H1 (cell line): Measurements from ENCODE around the gene HELT. TPM values are rescaled to one million over a fixed set of nuclear protein-coding genes. Genes with fewer than 3 reads are reported as not detected.

Source experiments
- CTCF ChIA-PET: fragments of 300-600 bp; sonication (Branson Sonifier 250); formaldehyde crosslinking; loops from one replicate; lab custom pipeline; 2021; ENCODE audit not compliant: partially characterized antibody; lab: Charles Lee
- POLR2A ChIA-PET: fragments of 300-600 bp; sonication (Branson Sonifier 250); formaldehyde crosslinking; loops from one replicate; lab custom pipeline; 2021; ENCODE audit warnings: inconsistent platforms; ENCODE audit not compliant: partially characterized antibody; lab: Charles Lee
- DNase-seq, 2 experiments: peaks; one replicate each; pipeline versions ENCODE4 v3.0.0 to v3.0.0-alpha.2; 2010 to 2022; ENCODE audit warnings: low spot score in 2 of 2, low read depth in 1 of 2, mixed read lengths in 1 of 2
- FAIRE-seq: peaks from 2 replicates; lab custom pipeline; 2011; peaks lifted over from hg19 to GRCh38; lab: Jason Lieb, UNC
- H2AFZ ChIP-seq: 2 replicates; pipeline ENCODE4 v1.8.1; 2012; ENCODE audit warnings: low read length, inconsistent platforms
- H2AK5ac ChIP-seq: 2 replicates; pipeline ENCODE4 v1.6.1; 2013; ENCODE audit warnings: low read depth, low read length
- H2BK120ac ChIP-seq: replicated peaks from 2 replicates; pipeline ENCODE3; 2013; ENCODE audit warnings: low read depth, low read length, inconsistent platforms
- H2BK12ac ChIP-seq: 2 replicates; pipeline ENCODE4 v1.6.1; 2013; ENCODE audit warnings: low read depth, low read length
- H2BK15ac ChIP-seq: 2 replicates; pipeline ENCODE4 v1.6.1; 2013; ENCODE audit warnings: low read length
- H2BK20ac ChIP-seq: 2 replicates; pipeline ENCODE4 v1.6.1; 2013; ENCODE audit warnings: low read length
- H2BK5ac ChIP-seq: 2 replicates; pipeline ENCODE4 v1.6.1; 2013; ENCODE audit warnings: low read depth, low read length
- H3K14ac ChIP-seq: 2 replicates; pipeline ENCODE4 v1.6.1; 2013; ENCODE audit warnings: inconsistent platforms; ENCODE audit not compliant: insufficient read length
- H3K18ac ChIP-seq: 2 replicates; pipeline ENCODE4 v1.6.1; 2013; ENCODE audit warnings: low read length; ENCODE audit errors: extremely low read depth
- H3K23ac ChIP-seq: 2 replicates; pipeline ENCODE4 v1.6.1; 2013; ENCODE audit warnings: inconsistent platforms; ENCODE audit not compliant: insufficient read length
- H3K23me2 ChIP-seq: 2 replicates; pipeline ENCODE4 v1.6.1; 2013; ENCODE audit warnings: low read depth, low read length
- H3K27ac ChIP-seq: 2 replicates; pipeline ENCODE4 v1.6.1; 2011; ENCODE audit warnings: low read depth, low read length, inconsistent platforms
- H3K27me3 ChIP-seq, 4 experiments: replicated peaks in 1 of 4; 1 replicate in 1 of 4; 2 replicates in 3 of 4; pipeline versions ENCODE4 v1.6.1 to v1.8.1; 2011 to 2013; ENCODE audit warnings: low read length in 3 of 4, mild to moderate bottlenecking in 3 of 4, inconsistent platforms in 2 of 4, mixed read lengths in 2 of 4, moderate library complexity in 1 of 4; ENCODE audit not compliant: control insufficient read depth in 3 of 4, insufficient read depth in 3 of 4; ENCODE audit errors: extremely low read depth in 1 of 4
- H3K36me3 ChIP-seq, 4 experiments: 2 replicates each; pipeline versions ENCODE4 v1.6.1 to v1.8.1; 2011 to 2013; ENCODE audit warnings: mild to moderate bottlenecking in 4 of 4, low read length in 3 of 4, moderate library complexity in 2 of 4, control low read depth in 1 of 4, inconsistent platforms in 1 of 4; ENCODE audit not compliant: insufficient read depth in 4 of 4, control insufficient read depth in 2 of 4
- H3K4ac ChIP-seq: replicated peaks from 2 replicates; pipeline ENCODE3; 2013; ENCODE audit warnings: low read length, low read depth, mixed read lengths, inconsistent platforms; ENCODE audit not compliant: insufficient read length
- H3K4me1 ChIP-seq, 4 experiments: replicated peaks in 1 of 4; 1 replicate in 1 of 4; 2 replicates in 3 of 4; pipeline versions ENCODE4 v1.6.1 to v1.8.1; 2011 to 2013; ENCODE audit warnings: low read length in 3 of 4, inconsistent platforms in 2 of 4, mixed read lengths in 1 of 4; ENCODE audit not compliant: insufficient read depth in 4 of 4, control insufficient read depth in 3 of 4
- H3K4me2 ChIP-seq, 2 experiments: 2 replicates each; pipeline versions ENCODE4 v1.6.1 to v1.8.1; 2011 to 2013; ENCODE audit warnings: low read depth in 2 of 2, low read length in 2 of 2, control low read depth in 1 of 2, inconsistent platforms in 1 of 2, mild to moderate bottlenecking in 1 of 2; ENCODE audit not compliant: insufficient read depth in 1 of 2
- H3K4me3 ChIP-seq, 4 experiments: fragments of 200-600, 300-600 bp in 1 of 4; sonication (generic), shearing (Covaris generic), sonication (Bioruptor Twin) in 1 of 4; 2 replicates each; pipeline versions ENCODE4 v1.5.1 to v1.8.1; 2011 to 2016; ENCODE audit warnings: low read length in 4 of 4, low read depth in 3 of 4, control low read depth in 2 of 4, inconsistent platforms in 2 of 4, mild to moderate bottlenecking in 2 of 4, mixed read lengths in 1 of 4, moderate library complexity in 1 of 4; ENCODE audit not compliant: insufficient read depth in 2 of 4; ENCODE audit errors: extremely low read depth in 1 of 4
- H3K56ac ChIP-seq: replicated peaks from 2 replicates; pipeline ENCODE3; 2013; ENCODE audit warnings: low read depth, mild to moderate bottlenecking, mixed read lengths, low read length, inconsistent platforms; ENCODE audit not compliant: insufficient read length
- H3K79me1 ChIP-seq: 2 replicates; pipeline ENCODE4 v1.6.1; 2013; ENCODE audit warnings: low read depth, low read length, control low read depth
- H3K79me2 ChIP-seq, 2 experiments: 2 replicates each; pipeline versions ENCODE4 v1.6.1 to v1.8.1; 2012 to 2013; ENCODE audit warnings: low read length in 2 of 2, mild to moderate bottlenecking in 2 of 2, inconsistent platforms in 1 of 2; ENCODE audit not compliant: insufficient read depth in 2 of 2, control insufficient read depth in 1 of 2
- H3K9ac ChIP-seq, 4 experiments: replicated peaks in 1 of 4; 1 replicate in 1 of 4; 2 replicates in 3 of 4; pipeline versions ENCODE4 v1.6.1 to v1.8.1; 2011 to 2013; ENCODE audit warnings: low read depth in 3 of 4, low read length in 3 of 4, control low read depth in 2 of 4, mild to moderate bottlenecking in 2 of 4, moderate library complexity in 2 of 4, inconsistent platforms in 1 of 4; ENCODE audit errors: extremely low read depth in 1 of 4
- H3K9me3 ChIP-seq, 2 experiments: 2 replicates each; pipeline versions ENCODE4 v1.6.1 to v1.8.1; 2012 to 2013; ENCODE audit warnings: mild to moderate bottlenecking in 2 of 2, moderate library complexity in 2 of 2, control low read depth in 1 of 2, inconsistent platforms in 1 of 2, low read depth in 1 of 2, low read length in 1 of 2, mixed read lengths in 1 of 2; ENCODE audit not compliant: insufficient read depth in 2 of 2
- H4K20me1 ChIP-seq, 2 experiments: replicated peaks in 1 of 2; 2 replicates each; pipeline versions ENCODE3 to v1.8.1; 2011 to 2013; ENCODE audit warnings: inconsistent platforms in 2 of 2, low read length in 2 of 2, mild to moderate bottlenecking in 1 of 2; ENCODE audit not compliant: insufficient read depth in 2 of 2, control insufficient read depth in 1 of 2
- H4K5ac ChIP-seq: 2 replicates; pipeline ENCODE4 v1.6.1; 2013; ENCODE audit warnings: low read length, low read depth, mixed read lengths, inconsistent platforms; ENCODE audit not compliant: insufficient read length
- H4K8ac ChIP-seq: 2 replicates; pipeline ENCODE4 v1.8.0; 2013; ENCODE audit warnings: mild to moderate bottlenecking, moderate library complexity, low read length, inconsistent platforms; ENCODE audit not compliant: insufficient read depth; ENCODE audit errors: extremely low read depth
- H4K91ac ChIP-seq: replicated peaks from 2 replicates; pipeline ENCODE3; 2013; ENCODE audit warnings: low read length, mixed read lengths, inconsistent platforms; ENCODE audit not compliant: insufficient read length
- POLR2A ChIP-seq, 2 experiments: IDR thresholded peaks; 1 replicate in 1 of 2; 2 replicates in 1 of 2; pipeline ENCODE4 v1.6.1; 2011; ENCODE audit warnings: low read depth in 2 of 2, low read length in 2 of 2, mild to moderate bottlenecking in 2 of 2; ENCODE audit errors: control extremely low read depth in 1 of 2
- SIRT6 ChIP-seq: IDR thresholded peaks from one replicate; pipeline ENCODE4 v1.7.1; 2012; ENCODE audit warnings: low read length, inconsistent platforms
- WGBS, 2 experiments: shearing (Covaris generic) in 1 of 2; methylation state at CpG; one replicate each; pipeline versions ENCODE4 v1.1.6 to v1.1.7; 2013 to 2015; ENCODE audit warnings: low lambda C conversion rate in 2 of 2, mixed read lengths in 2 of 2, inconsistent platforms in 1 of 2, low coverage in 1 of 2, missing lambda C conversion rate in 1 of 2; ENCODE audit not compliant: insufficient replicate concordance in 2 of 2, insufficient coverage in 1 of 2, insufficient read length in 1 of 2; ENCODE audit errors: extremely low coverage in 1 of 2, missing lambda C conversion rate in 1 of 2; 5-methylcytosine and 5-hydroxymethylcytosine counted together
- polyA plus RNA-seq, 7 experiments: library from polyadenylated mRNA; depleted of rRNA in 3 of 7; stranded (reverse) in 5 of 7; unstranded in 2 of 7; fragments of >200 nt in 5 of 7; fragments of 200-250 nt in 2 of 7; gene quantifications; 1 replicate in 5 of 7; 2 replicates in 1 of 7; 4 replicates in 1 of 7; pipeline versions ENCODE4 v1.2.1 to v1.2.3, GENCODE V29; 2011 to 2013; ENCODE audit warnings: missing spikeins in 2 of 7, mixed read lengths in 2 of 7
- total RNA-seq: library from RNA; stranded (reverse); fragmentation: NEBNext Ultra II Directional; extraction: Animal tissue kit (Norgen Biotek cat#: 25700); gene quantifications from 2 replicates; pipeline ENCODE4 v1.2.1, GENCODE V29; 2021

Gene HELT
- total and polyA plus RNA-seq, 2 of the 8 experiments (the other 6 are each of a cell fraction or from before 2014, with no cell fraction given), result 0.32 to 0.35 TPM

DNA sequence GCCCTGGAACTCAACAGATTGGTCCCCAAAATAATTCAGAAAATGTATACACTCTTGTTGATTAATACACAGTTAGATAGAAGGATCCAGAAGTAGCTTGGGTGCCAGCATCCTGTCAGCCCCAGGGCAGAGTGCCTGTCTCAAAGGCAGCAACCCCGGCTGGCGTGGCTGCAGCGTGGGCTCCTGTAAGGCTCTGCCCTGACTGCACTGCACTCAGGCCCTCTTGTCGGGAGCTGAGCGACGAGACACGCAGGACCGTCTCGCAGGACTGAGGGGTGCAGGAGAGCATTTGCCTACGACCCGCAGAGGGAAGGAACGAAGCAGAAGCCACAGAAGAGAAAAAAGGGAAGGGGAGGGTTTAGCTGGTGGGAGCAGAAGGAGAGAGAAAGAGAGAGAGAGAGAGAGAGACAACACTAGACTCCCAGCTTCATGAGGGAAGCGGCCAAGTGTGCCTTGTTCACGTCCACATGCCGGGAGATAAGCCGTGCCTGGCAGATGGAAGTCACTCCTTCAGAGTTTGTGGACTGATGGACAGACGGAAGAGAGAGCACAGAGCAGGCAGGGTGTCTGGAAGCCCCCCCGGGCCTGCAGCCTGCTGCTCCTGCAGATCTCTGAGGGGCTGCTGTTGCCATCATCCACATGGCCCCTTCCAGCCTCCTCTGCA, 38.7 kb upstream of the HELT start:
- no peaks in the 10 kb centered on the region; a peak in 2 of 7 replicates for H3K27me3 ChIP-seq
- no peak overlapping the region for H2BK15ac ChIP-seq
- WGBS, 2 experiments, result 86% methylated on average over 18 of the region's 18 CpGs; no CpG with 5 or more reads in 1 of the 2 experiments
- H3K27ac ChIP-seq, result no peak overlapping the region
- no peak overlapping the region for H4K8ac ChIP-seq
- no peak overlapping the region for H3K56ac ChIP-seq
- no peak overlapping the region for H3K4ac ChIP-seq
- no peaks in the 10 kb centered on the region for H3K9me3 ChIP-seq
- H3K14ac ChIP-seq, result no peak overlapping the region
- H4K20me1 ChIP-seq, result no peaks in the 10 kb centered on the region
- H2BK12ac ChIP-seq, result no peak overlapping the region
- FAIRE-seq (no peak), DNase-seq (no peak)
- H3K9ac ChIP-seq, result no peak overlapping the region
- peaks cover 0 to 3% (median 0%) of the 10 kb centered on the region in 4 experiments; a peak in 1 of 7 replicates for H3K4me1 ChIP-seq
- no peaks in the 10 kb centered on the region for H3K79me1 ChIP-seq
- H3K79me2 ChIP-seq, result no peaks in the 10 kb centered on the region
- no peaks in the 10 kb centered on the region for H3K23me2 ChIP-seq
- POLR2A ChIA-PET, result no interaction called here
- H3K4me2 ChIP-seq, result no peak overlapping the region
- H3K23ac ChIP-seq, result no peak overlapping the region
- CTCF ChIA-PET, result interaction anchor here (0.9 to 1.9 kb wide), 3 partner anchors 66 to 234 kb away, joined by 3 to 4 read pairs (median 3); no protein-coding TSS in a partner anchor
- no peak overlapping the region for H4K5ac ChIP-seq
- no peak overlapping the region for H2AK5ac ChIP-seq
- H3K4me3 ChIP-seq, result no peak overlapping the region
- no peak overlapping the region for H4K91ac ChIP-seq
- peak overlapping the region; percentile 63; the same call in 1 of the 2 replicates for H2AFZ ChIP-seq
- H2BK120ac ChIP-seq, result no peak overlapping the region
- H2BK20ac ChIP-seq, result no peak overlapping the region
- no peak overlapping the region for H3K18ac ChIP-seq
- H3K36me3 ChIP-seq, result no peaks in the 10 kb centered on the region
- no peak overlapping the region for H2BK5ac ChIP-seq
- TF ChIP-seq SIRT6 (no peak), POLR2A (IDR thresholded peaks at IDR 0.05; ENCODE audit: control extremely low read depth in 1 of 2, low read depth in 2 of 2, low read length in 2 of 2) (no peak)
